ENCODE data around the gene ACSS3.

- no peak for TF ChIP-seq EZH2 (IDR thresholded peaks at IDR 0.05; ENCODE audit: borderline replicate concordance, low read length)
- no peak for TF ChIP-seq CTCF (conservative IDR thresholded peaks at IDR 0.05 in 1 of 2, IDR thresholded peaks at IDR 0.05 in 1 of 2; ENCODE audit: extremely low read depth in 1 of 2, insufficient read depth in 1 of 2, low read depth in 1 of 2, low read length in 2 of 2)
Observed at GRCh38 chr12:81176796-81177195, 98.9 kb downstream of the ACSS3 start.
